Chondrocyte (in vitro differentiated cells): ENCODE results near the gene ALAD. TPM values are rescaled to one million over a fixed set of nuclear protein-coding genes. Genes with fewer than 3 reads are reported as not detected.
A peak's percentile ranks its signal among the peaks of the same experiment; 100 is the strongest.

Source experiments
- DNase-seq: peaks from one replicate; pipeline ENCODE4 v3.0.0; 2021; ENCODE audit warnings: mixed read lengths, low spot score
- H3K27ac Mint-ChIP-seq: one replicate; pipeline ENCODE4 v1.8.0; 2021; ENCODE audit warnings: mild to moderate bottlenecking, moderate library complexity, mixed read lengths; ENCODE audit not compliant: unreplicated experiment
- H3K27me3 Mint-ChIP-seq: 2 replicates; pipeline ENCODE4 v1.8.0; 2021; ENCODE audit warnings: low read depth, mixed read lengths
- H3K36me3 Mint-ChIP-seq: 2 replicates; pipeline ENCODE4 v1.8.0; 2021; ENCODE audit warnings: low read depth, mixed read lengths
- H3K4me1 Mint-ChIP-seq: 2 replicates; pipeline ENCODE4 v1.8.0; 2021; ENCODE audit warnings: low read depth, mild to moderate bottlenecking, mixed read lengths
- H3K4me3 Mint-ChIP-seq: one replicate; pipeline ENCODE4 v1.8.0; 2021; ENCODE audit warnings: mild to moderate bottlenecking, moderate library complexity, mixed read lengths; ENCODE audit not compliant: unreplicated experiment
- H3K9me3 Mint-ChIP-seq: 2 replicates; pipeline ENCODE4 v1.8.0; 2021; ENCODE audit warnings: low read depth, mixed read lengths
- CTCF ChIP-seq: fragments of 200-600 bp; sonication (generic); IDR thresholded peaks from 2 replicates; pipeline ENCODE4 v1.5.0; 2021; ENCODE audit warnings: antibody characterized with exemption, mild to moderate bottlenecking, moderate library complexity
- total RNA-seq: library from RNA; stranded (reverse); gene quantifications from 3 replicates; pipeline ENCODE4 v1.2.1, GENCODE V29; 2021

The ALAD gene
- total RNA-seq, 1 donor from 2014 or later: 21.8 TPM

- Mint-ChIP-seq H3K9me3 (no peaks in the 10 kb centered on the region), H3K27ac (no peak overlapping the region), H3K4me3 (peak overlapping the region; percentile 78)
These were observed 25.7 kb downstream of the ALAD start for GRCh38 chr9:113375057-113376023.

GRCh38 chr9:113373676-113374392 is 27.2 kb downstream of the ALAD start:
- DNase-seq: no peak
- TF ChIP-seq CTCF: no peak
- Mint-ChIP-seq H3K36me3 (peaks cover 3% of the 10 kb centered on the region), H3K27ac (no peak overlapping the region), H3K27me3 (no peaks in the 10 kb centered on the region), H3K4me1 (peaks cover 6% of the 10 kb centered on the region), H3K9me3 (no peaks in the 10 kb centered on the region), H3K4me3 (no peak overlapping the region)

More at GRCh38 chr9:113375057-113376023, 25.7 kb downstream of the ALAD start:
- TF ChIP-seq CTCF: no peak
- no peak for DNase-seq
- Mint-ChIP-seq H3K27me3 (no peaks in the 10 kb centered on the region), H3K36me3 (peaks cover 3% of the 10 kb centered on the region), H3K4me1 (peaks cover 6% of the 10 kb centered on the region)

GRCh38 chr9:113373256-113373655 is 27.8 kb downstream of the ALAD start:
- H3K27me3 Mint-ChIP-seq: no peaks in the 10 kb centered on the region
- peaks cover 3% of the 10 kb centered on the region for H3K36me3 Mint-ChIP-seq
- H3K27ac Mint-ChIP-seq: no peak overlapping the region
- H3K9me3 Mint-ChIP-seq: no peaks in the 10 kb centered on the region
- H3K4me3 Mint-ChIP-seq: no peak overlapping the region
- no peak for TF ChIP-seq CTCF
- peaks cover 6% of the 10 kb centered on the region for H3K4me1 Mint-ChIP-seq
- no peak for DNase-seq

- peaks cover 6% of the 10 kb centered on the region for H3K4me1 Mint-ChIP-seq
- H3K27me3 Mint-ChIP-seq: no peaks in the 10 kb centered on the region
- H3K9me3 Mint-ChIP-seq: no peaks in the 10 kb centered on the region
- no peak overlapping the region for H3K27ac Mint-ChIP-seq
- H3K36me3 Mint-ChIP-seq: peaks cover 3% of the 10 kb centered on the region
- no peak for TF ChIP-seq CTCF
- DNase-seq: no peak
- H3K4me3 Mint-ChIP-seq: no peak overlapping the region
These were observed 29.0 kb downstream of the ALAD start for GRCh38 chr9:113372059-113372458.

- no peak for DNase-seq
- Mint-ChIP-seq H3K9me3 (no peaks in the 10 kb centered on the region), H3K27ac (no peak overlapping the region), H3K4me1 (peaks cover 6% of the 10 kb centered on the region), H3K36me3 (peaks cover 3% of the 10 kb centered on the region), H3K4me3 (no peak overlapping the region), H3K27me3 (no peaks in the 10 kb centered on the region)
- TF ChIP-seq CTCF: no peak
These were observed 30.2 kb downstream of the ALAD start for GRCh38 chr9:113370806-113371325.
